Right atrium auricular region (tissue), 2 donors: ENCODE measurements around the gene PTPN20. TPM values are rescaled to one million over a fixed set of nuclear protein-coding genes. Genes with fewer than 3 reads are reported as not detected.

Experiments
- DNase-seq: peaks from one replicate; pipeline ENCODE4 v3.0.0-alpha.2; 2019; ENCODE audit warnings: low spot score
- H3K27ac ChIP-seq, 2 donors: fragments of 200-600 bp; sonication (generic); 1 replicate in 1 of 2; 2 replicates in 1 of 2; pipeline ENCODE4 v1.5.1; 2016 to 2019
- H3K27me3 ChIP-seq, 2 donors: fragments of 200-600 bp; sonication (generic); one replicate each; pipeline versions ENCODE4 v1.5.1 to v1.6.0; 2017 to 2019
- H3K36me3 ChIP-seq: fragments of 200-600 bp; sonication (generic); one replicate; pipeline ENCODE4 v1.5.1; 2016
- H3K4me1 ChIP-seq, 2 donors: fragments of 200-600 bp; sonication (generic); one replicate each; pipeline versions ENCODE4 v1.5.1 to v1.6.0; 2017 to 2019
- H3K4me3 ChIP-seq, 2 donors: fragments of 200-600 bp; sonication (generic); 1 replicate in 1 of 2; 2 replicates in 1 of 2; pipeline ENCODE4 v1.5.1; 2017 to 2019; ENCODE audit warnings: mild to moderate bottlenecking in 1 of 2, moderate library complexity in 1 of 2
- H3K9me3 ChIP-seq, 2 donors: fragments of 200-600 bp; sonication (generic); one replicate each; pipeline ENCODE4 v1.5.1; 2019
- total RNA-seq, 2 donors: library from RNA; depleted of rRNA; stranded (reverse); fragments of >200 nt; gene quantifications; one replicate each; pipeline ENCODE4 v1.1.0, GENCODE V29; 2016
- TF ChIP-seq, protein P1 (sequence below), 2 donors: fragments of 200-600 bp; sonication (generic); IDR thresholded peaks; one replicate each; pipeline ENCODE4 v1.5.1; 2019; ENCODE audit warnings: antibody characterized with exemption in 2 of 2

PTPN20 gene
- total RNA-seq, 2 donors from 2014 or later: 7.5 to 16.2 TPM

DNA sequence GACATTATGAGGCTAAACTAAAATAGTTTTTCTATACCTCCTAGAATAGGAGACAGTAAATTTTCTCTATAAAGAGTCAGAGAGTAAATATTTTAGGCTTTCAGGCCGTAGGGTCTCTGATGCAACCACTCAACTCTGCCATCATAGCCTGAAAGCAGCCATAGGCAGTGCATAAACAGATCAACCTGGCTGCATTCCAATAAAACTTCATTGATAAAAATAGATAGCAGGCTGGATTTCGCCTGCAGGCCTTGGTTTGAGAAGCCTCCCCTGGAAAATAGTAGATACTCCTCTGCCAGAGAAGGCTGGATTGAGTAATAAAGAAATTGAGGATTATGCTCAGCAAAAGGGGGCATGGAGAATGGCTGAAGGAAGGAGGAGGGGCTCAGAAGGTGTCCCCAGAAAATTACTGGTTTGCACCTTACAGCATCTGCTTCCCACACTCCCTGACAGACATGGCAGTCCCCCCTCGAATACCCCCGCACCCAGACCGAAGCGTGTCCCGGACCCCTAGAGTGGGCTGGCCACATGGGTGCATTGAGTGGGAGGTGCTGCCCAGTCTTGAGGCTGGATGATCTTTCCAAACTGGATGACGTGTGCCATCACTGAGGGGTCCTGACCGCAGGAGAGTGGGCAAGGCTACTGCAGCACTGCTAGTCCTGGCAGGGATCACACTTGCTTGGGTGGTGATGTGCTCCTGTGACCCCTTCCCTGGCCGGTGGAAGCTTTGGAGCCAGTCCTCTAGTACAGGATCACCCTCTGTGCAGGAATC lies 126.6 kb downstream of the PTPN20 start:
- TF ChIP-seq, protein P1, sequence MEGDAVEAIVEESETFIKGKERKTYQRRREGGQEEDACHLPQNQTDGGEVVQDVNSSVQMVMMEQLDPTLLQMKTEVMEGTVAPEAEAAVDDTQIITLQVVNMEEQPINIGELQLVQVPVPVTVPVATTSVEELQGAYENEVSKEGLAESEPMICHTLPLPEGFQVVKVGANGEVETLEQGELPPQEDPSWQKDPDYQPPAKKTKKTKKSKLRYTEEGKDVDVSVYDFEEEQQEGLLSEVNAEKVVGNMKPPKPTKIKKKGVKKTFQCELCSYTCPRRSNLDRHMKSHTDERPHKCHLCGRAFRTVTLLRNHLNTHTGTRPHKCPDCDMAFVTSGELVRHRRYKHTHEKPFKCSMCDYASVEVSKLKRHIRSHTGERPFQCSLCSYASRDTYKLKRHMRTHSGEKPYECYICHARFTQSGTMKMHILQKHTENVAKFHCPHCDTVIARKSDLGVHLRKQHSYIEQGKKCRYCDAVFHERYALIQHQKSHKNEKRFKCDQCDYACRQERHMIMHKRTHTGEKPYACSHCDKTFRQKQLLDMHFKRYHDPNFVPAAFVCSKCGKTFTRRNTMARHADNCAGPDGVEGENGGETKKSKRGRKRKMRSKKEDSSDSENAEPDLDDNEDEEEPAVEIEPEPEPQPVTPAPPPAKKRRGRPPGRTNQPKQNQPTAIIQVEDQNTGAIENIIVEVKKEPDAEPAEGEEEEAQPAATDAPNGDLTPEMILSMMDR (IDR thresholded peaks at IDR 0.05): no peak
- no peaks in the 10 kb centered on the region for H3K36me3 ChIP-seq
- no peaks in the 10 kb centered on the region for H3K27me3 ChIP-seq
- DNase-seq: no peak
- no peaks in the 10 kb centered on the region for H3K9me3 ChIP-seq
- no peak overlapping the region for H3K27ac ChIP-seq
- H3K4me1 ChIP-seq: peaks cover 0 to 9% of the 10 kb centered on the region in 2 donors
- no peak overlapping the region for H3K4me3 ChIP-seq

DNA sequence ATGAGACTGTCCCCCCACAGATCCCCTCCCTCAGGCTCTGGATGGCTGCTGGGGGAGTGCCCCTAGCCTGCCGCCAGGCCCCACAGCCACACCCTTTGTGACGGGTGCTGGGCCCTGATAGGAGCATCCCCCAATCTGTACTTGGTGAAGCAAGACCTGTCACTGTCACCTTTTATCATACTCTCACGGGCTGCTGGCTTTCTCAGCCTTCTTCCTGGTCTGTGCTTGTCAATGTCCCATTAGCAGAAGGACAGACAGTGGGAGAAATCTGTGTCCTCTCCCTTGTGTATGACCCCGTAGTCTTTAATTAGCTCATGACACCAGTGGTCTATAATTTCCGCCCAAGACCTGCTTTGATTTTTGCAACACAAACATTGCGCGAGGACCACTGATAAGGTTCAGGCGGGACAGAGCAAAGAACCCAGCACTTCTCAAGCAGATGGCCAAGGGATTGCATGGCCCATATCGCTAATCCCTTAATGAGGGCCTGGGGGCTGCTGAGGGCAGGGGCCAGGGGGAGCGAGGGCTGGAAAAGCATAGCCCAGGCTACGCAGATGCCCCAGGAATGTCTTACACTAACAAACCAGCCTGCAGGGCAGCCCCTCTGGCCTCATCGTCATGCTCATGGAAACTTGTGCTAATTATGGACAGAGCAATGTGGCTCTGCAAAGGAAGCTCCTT lies 127.8 kb downstream of the PTPN20 start:
- H3K36me3 ChIP-seq: no peaks in the 10 kb centered on the region
- H3K9me3 ChIP-seq: no peaks in the 10 kb centered on the region
- peak overlapping the region in 1 of 2 donors; percentile 43 for H3K27ac ChIP-seq
- no peak for DNase-seq
- no peaks in the 10 kb centered on the region for H3K27me3 ChIP-seq
- TF ChIP-seq, protein P1 (IDR thresholded peaks at IDR 0.05): no peak
- H3K4me3 ChIP-seq: no peak overlapping the region
- peaks cover 0 to 9% of the 10 kb centered on the region in 2 donors for H3K4me1 ChIP-seq

DNA sequence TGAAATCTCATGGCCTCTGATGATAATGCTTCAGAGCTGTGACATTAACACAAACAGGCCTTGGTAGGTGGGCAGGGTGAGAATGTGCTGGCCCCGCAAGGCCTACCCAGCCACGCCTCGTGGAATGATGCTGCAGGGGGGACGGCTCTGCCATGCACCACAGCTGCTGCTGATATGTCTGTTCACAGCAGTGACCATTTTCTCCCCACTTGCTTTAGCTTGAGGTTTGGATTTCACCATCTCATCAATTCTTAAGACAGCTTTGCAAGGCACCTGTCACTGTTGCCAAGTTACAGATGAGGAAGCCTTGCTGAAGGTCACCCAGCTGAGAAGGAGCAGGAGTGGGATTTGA lies 128.3 kb downstream of the PTPN20 start:
- Histone ChIP-seq H3K36me3 (no peaks in the 10 kb centered on the region), H3K4me1 (peaks cover 0 to 9% of the 10 kb centered on the region in 2 donors), H3K27ac (peak overlapping the region in 1 of 2 donors; percentile 43), H3K9me3 (no peaks in the 10 kb centered on the region), H3K27me3 (no peaks in the 10 kb centered on the region), H3K4me3 (no peak overlapping the region)
- no peak for DNase-seq
- TF ChIP-seq, protein P1 (IDR thresholded peaks at IDR 0.05): no peak

DNA sequence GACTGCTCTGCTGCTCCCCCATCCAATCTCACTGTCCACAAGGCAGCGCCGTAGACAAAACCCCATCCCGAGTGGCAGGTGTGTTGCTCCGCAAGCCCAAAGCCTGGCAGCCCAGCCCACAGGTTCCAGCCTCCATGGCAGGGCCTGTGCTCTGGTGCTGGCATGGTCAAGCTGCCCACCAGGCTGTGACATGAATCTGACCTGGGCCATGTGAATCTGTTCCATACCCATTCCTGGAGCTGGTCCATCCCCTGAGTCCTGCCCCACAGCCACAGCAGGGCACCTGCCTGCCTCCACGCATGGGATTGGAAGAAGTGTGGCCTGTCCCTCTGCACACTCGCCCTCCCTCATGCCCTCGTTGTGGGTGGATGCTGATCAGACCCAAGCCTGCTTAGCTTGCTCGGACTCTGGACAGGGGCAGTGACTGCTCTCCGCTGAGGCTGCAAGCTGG lies 128.8 kb downstream of the PTPN20 start:
- Histone ChIP-seq H3K9me3 (no peaks in the 10 kb centered on the region), H3K4me1 (peaks cover 0 to 9% of the 10 kb centered on the region in 2 donors), H3K36me3 (no peaks in the 10 kb centered on the region), H3K27ac (no peak overlapping the region), H3K27me3 (no peaks in the 10 kb centered on the region), H3K4me3 (no peak overlapping the region)
- TF ChIP-seq, protein P1 (IDR thresholded peaks at IDR 0.05): no peak
- DNase-seq: no peak

DNA sequence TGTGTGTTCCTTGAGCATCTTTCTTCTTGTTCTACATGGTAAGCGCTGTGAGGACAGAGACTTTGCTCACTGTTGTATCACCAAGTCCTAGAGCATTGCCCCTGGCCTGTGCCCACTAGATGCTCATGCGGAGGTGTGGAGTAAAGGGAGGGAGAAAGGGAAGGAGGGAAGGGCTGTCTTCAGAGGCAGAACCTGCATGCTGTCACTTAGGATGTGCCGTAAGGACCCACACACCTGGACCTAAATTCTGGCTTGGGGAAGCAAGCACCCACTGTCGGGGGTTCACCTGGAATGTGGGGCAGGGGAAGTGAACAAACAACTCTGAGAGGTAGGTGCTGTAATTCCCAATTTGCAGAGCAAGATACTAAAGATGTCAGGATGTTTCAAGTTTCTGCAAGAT lies 129.5 kb downstream of the PTPN20 start:
- DNase-seq: no peak
- H3K27me3 ChIP-seq: no peaks in the 10 kb centered on the region
- H3K27ac ChIP-seq: no peak overlapping the region
- H3K4me3 ChIP-seq: no peak overlapping the region
- H3K9me3 ChIP-seq: no peaks in the 10 kb centered on the region
- TF ChIP-seq, protein P1 (IDR thresholded peaks at IDR 0.05): no peak
- peaks cover 0 to 9% of the 10 kb centered on the region in 2 donors for H3K4me1 ChIP-seq
- no peaks in the 10 kb centered on the region for H3K36me3 ChIP-seq
